ENCODE results near the gene LTBP2. TPM values are rescaled to one million over a fixed set of nuclear protein-coding genes. Genes with fewer than 3 reads are reported as not detected.

Gene LTBP2
- total RNA-seq, 2 experiments from 2014 or later, result 0.04 to 0.05 TPM

- ATAC-seq, result peak; percentile 37
- H3K36me3 Mint-ChIP-seq (ENCODE audit: low read depth), result no peaks in the 10 kb centered on the region
- peak; percentile 40 for DNase-seq
- ChIA-PET POLR2A (interaction anchor here (0.8 kb wide), 2 partner anchors 16 to 33 kb away, joined by 3 to 4 read pairs; no protein-coding TSS in a partner anchor), CTCF (interaction anchor here (0.9 to 1.5 kb wide), 3 partner anchors 37 to 46 kb away, joined by 3 to 10 read pairs (median 4); no protein-coding TSS in a partner anchor)
- no peak overlapping the region for H3K4me3 Mint-ChIP-seq
- H3K27me3 Mint-ChIP-seq, result peaks cover 21% of the 10 kb centered on the region
- peak overlapping the region; percentile 38 for H3K27ac Mint-ChIP-seq
- no peak for TF ChIP-seq CTCF (IDR thresholded peaks at IDR 0.05)
- peaks cover 37% of the 10 kb centered on the region for H3K4me1 Mint-ChIP-seq (ENCODE audit: low read depth)
- no peaks in the 10 kb centered on the region for H3K9me3 Mint-ChIP-seq
- intact Hi-C loops (cut with micrococcal nuclease), result no loop called here
These were observed 39.9 kb downstream of the LTBP2 start for GRCh38 chr14:74571901-74572725.

GRCh38 chr14:74571441-74571841 lies 40.6 kb downstream of the LTBP2 start:
- CTCF ChIA-PET, result no interaction called here
- H3K27ac Mint-ChIP-seq, result no peak overlapping the region
- ATAC-seq (no peak), DNase-seq (no peak)
- POLR2A ChIA-PET, result interaction anchor here (0.8 kb wide), 1 partner anchor 17 kb away, joined by 4 read pairs; no protein-coding TSS in a partner anchor
- H3K4me1 Mint-ChIP-seq (ENCODE audit: low read depth), result peaks cover 37% of the 10 kb centered on the region
- intact Hi-C loops (cut with micrococcal nuclease), result no loop called here
- H3K4me3 Mint-ChIP-seq, result no peak overlapping the region
- no peaks in the 10 kb centered on the region for H3K9me3 Mint-ChIP-seq
- no peaks in the 10 kb centered on the region for H3K36me3 Mint-ChIP-seq (ENCODE audit: low read depth)
- no peak for TF ChIP-seq CTCF (IDR thresholded peaks at IDR 0.05)
- H3K27me3 Mint-ChIP-seq, result peaks cover 19% of the 10 kb centered on the region

DNA sequence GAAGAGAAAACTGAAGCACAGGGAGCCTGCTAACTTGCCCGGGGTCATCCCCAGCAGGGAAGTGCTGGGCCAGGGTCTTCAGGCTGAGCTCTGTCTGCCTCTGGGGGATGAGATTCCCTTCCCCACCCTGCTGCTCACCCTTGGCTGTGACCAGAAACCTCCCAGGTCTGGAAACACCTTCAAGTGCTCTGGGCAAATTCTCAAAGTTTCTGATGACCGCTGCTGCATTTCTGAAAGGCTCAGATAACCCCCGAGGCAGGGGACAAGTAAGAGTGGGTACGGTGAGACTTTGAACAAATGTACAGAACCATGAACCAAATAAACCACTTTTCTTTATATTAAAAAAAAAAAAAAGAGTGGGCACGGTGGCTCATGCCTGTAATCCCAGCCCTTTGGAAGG lies 41.3 kb downstream of the LTBP2 start:
- no peaks in the 10 kb centered on the region for H3K36me3 Mint-ChIP-seq (ENCODE audit: low read depth)
- no peak for TF ChIP-seq CTCF (IDR thresholded peaks at IDR 0.05)
- H3K27me3 Mint-ChIP-seq, result peaks cover 20% of the 10 kb centered on the region
- H3K27ac Mint-ChIP-seq, result no peak overlapping the region
- H3K9me3 Mint-ChIP-seq, result no peaks in the 10 kb centered on the region
- no peak overlapping the region for H3K4me3 Mint-ChIP-seq
- intact Hi-C loops (cut with micrococcal nuclease), result no loop called here
- H3K4me1 Mint-ChIP-seq (ENCODE audit: low read depth), result peaks cover 37% of the 10 kb centered on the region
- POLR2A ChIA-PET, result no interaction called here
- ATAC-seq (no peak), DNase-seq (no peak)
- CTCF ChIA-PET, result interaction anchor here (1.3 kb wide), 1 partner anchor 38 kb away, joined by 4 read pairs; no protein-coding TSS in a partner anchor

DNA sequence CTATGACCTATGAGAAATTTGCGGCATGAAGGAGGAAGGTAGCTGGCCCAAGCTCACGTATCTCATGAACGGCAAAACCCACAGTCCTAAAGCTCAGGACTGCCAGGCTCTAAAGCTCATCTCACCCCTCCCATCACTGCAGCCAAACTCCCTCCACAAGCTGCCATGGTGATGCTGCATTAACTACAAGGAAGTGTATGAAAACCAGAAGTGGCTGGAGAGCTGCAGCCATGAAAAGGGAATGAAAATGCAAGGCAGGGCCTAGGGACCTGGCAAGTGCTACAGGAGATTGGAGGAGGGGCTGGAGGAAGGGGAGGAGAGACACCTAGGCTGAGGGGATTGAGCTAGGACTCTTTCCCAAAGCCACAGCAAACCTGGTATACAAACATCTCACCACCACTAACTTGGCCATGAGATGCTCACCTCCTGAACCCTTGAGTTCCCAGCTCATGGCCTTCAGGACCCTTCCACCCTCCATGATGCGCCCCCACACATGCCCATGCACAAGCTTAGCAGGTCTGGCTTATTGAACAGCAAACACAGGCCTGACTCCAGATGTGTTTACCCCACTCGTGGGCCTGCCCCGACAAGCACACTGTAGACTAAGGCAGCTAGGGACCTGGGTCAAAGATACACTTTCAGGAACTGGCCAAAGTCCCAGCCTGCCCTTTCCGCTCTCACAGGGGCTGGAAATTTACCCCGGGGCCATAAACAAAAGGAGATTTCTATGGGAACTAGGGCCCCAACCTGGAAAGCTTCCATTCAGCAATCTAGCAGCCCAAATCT lies 42.0 kb downstream of the LTBP2 start:
- peaks cover 20% of the 10 kb centered on the region for H3K27me3 Mint-ChIP-seq
- no peak overlapping the region for H3K4me3 Mint-ChIP-seq
- H3K9me3 Mint-ChIP-seq, result no peaks in the 10 kb centered on the region
- peaks cover 35% of the 10 kb centered on the region for H3K4me1 Mint-ChIP-seq (ENCODE audit: low read depth)
- TF ChIP-seq CTCF (IDR thresholded peaks at IDR 0.05), result no peak
- H3K27ac Mint-ChIP-seq, result no peak overlapping the region
- ChIA-PET CTCF (interaction anchor here (1.3 kb wide), 2 partner anchors 37 to 39 kb away, joined by 3 to 4 read pairs; no protein-coding TSS in a partner anchor), POLR2A (interaction anchor here (1.1 kb wide), 1 partner anchor 17 kb away, joined by 3 read pairs; no protein-coding TSS in a partner anchor)
- DNase-seq, result no peak
- no peaks in the 10 kb centered on the region for H3K36me3 Mint-ChIP-seq (ENCODE audit: low read depth)
- no peak for ATAC-seq
- intact Hi-C loops (cut with micrococcal nuclease), result no loop called here
